GM19395 (cell line): ENCODE data around the gene KRTAP10-5.
"Not testable (repeated sequence)": the region's sequence is repeated elsewhere in the genome, so short reads cannot be mapped to it uniquely, and the experiment has no call there.

Experiments used
- ATAC-seq: cut with Tn5 transposase; IDR thresholded peaks from one replicate; pipeline ENCODE4 v1.9.1; 2021; ENCODE audit warnings: mild to moderate bottlenecking, moderate library complexity; ENCODE audit not compliant: unreplicated experiment

KRTAP10-5 gene

DNA sequence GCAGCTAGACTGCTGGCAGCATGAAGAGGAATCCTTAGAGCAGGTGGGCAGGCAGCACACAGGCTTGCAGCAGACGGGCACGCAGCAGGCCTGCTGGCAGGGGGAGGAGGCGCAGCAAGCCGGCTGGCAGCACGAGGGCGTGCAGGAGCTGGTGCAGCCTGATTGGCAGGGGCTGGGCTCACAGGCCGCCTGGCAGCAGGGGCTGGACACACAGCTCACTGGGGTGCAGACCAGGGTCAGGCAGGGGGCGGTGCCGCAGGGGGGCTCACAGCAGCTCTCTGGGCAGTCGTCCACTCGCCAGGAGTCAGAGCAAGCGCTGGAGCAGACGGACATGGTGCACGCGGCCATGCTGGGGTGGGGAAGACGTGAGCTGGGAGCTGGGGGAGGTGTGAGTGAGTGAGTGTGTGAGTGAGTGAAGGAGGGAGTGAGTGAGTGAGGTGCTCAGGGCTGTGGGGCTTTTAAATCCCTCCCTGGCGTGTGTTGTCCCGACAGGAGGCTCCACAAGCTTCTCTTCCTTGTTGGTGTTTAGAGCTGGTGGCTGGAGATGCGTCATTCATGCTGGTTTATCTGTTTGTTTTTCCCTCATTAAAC lies at the start of gene KRTAP10-5:
Gene KRTAP10-5 (minus strand): TSS at position 374 of the 591 bp plus-strand sequence. CDS start 26 bp downstream, at position 348.
- ATAC-seq = not testable (repeated sequence)

DNA sequence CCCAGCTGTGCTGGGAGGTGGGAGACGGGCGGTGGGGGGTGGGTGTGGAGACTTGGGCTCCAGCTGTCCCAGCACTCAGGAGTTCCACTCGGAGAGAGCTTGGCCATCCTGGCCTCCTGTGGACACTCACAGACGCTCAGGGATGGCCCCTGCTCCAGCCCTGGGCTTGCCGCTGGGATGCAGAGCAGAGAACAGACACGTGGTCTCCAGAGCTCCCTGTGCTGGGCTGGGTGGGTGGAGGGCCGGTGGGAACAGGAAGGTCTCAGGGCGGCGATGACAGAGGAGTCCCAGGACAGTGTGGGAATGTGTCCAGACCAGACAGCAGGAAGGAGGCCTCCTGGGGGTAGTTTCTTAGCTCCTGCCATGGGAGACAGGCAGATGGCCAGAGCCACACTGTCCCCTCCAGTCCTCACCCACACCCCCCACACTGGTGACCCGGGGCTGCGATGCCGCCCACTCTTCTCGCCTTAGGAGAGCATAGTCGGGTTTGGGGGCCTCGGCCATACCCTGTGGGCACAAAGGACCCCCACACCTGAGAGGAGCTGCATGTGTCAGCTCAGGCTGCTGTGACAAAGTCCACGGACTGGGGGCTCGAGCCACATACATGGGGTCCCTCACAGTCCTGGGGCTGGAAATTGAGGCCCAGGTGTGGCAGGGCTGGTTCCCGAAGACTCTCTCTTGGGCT lies 48.4 kb upstream of the KRTAP10-5 start:
- ATAC-seq = no peak

- ATAC-seq = not testable (repeated sequence)
These were observed 47.4 kb upstream of the KRTAP10-5 start for GRCh38 chr21:44627831-44628233.

DNA sequence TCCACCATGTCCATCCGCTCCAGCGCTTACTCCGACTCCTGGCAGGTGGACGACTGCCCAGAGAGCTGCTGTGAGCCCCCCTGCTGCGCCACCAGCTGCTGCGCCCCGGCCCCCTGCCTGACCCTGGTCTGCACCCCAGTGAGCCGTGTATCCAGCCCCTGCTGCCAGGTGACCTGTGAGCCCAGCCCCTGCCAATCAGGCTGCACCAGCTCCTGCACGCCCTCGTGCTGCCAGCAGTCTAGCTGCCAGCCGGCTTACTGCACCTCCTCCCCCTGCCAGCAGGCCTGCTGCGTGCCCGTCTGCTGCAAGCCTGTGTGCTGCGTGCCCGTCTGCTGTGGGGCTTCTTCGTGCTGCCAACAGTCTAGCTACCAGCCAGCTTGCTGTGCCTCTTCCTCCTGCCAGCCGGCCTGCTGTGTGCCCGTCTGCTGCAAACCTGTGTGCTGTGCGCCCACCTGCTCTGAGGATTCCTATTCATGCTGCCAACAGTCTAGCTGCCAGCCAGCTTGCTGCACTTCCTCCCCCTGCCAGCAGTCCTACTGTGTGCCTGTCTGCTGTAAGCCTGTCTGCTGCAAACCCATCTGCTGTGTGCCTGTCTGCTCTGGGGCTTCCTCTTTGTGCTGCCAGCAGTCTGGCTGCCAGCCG lies 46.9 kb upstream of the KRTAP10-5 start:
- ATAC-seq = not testable (repeated sequence)

- no peak for ATAC-seq
These were observed 46.3 kb upstream of the KRTAP10-5 start, which contains the start of gene KRTAP10-9 for GRCh38 chr21:44626673-44627143. KRTAP10-9 (plus strand) TSS chr21:44627093; CDS start chr21:44627172, 79 bp downstream.

DNA sequence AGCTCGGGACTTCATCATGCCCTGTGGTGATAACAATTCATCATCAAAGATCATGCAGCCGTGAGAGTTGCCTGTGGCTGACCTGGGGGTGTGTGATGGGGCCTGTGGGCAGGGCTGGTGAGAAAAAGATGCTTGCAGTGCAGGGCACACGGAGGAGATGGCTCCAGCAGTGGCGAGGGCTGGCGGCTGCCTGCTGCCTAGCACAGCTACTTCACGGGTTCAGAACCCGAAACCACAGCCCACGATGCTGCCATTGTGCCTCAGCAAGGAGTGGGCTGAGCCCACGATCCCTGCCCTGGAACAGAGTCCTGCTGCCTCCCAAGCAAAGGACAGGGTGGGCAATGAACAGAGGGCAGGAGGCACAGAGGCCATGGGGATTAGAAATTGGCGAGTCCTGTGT lies 45.9 kb upstream of the KRTAP10-5 start:
- no peak for ATAC-seq

DNA sequence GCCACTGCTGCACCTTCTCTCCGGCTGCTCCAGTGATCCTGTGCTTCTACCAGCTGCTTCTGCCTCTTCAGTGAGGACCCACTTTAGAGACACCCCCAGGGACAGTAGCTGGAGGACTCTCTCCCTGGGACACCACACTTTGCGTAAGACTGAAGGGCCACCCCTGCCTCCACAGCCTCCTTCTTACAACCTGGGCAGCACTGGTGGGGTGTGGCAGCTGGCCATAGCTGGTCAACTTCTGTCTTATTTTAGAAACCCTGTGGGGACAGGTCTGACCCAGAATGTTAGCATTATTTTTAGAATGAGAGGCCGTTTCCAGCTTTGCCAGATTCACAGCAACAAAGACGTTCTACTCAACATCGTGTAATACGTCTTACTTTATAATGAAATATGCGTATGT lies 45.4 kb upstream of the KRTAP10-5 start:
- ATAC-seq = no peak

DNA sequence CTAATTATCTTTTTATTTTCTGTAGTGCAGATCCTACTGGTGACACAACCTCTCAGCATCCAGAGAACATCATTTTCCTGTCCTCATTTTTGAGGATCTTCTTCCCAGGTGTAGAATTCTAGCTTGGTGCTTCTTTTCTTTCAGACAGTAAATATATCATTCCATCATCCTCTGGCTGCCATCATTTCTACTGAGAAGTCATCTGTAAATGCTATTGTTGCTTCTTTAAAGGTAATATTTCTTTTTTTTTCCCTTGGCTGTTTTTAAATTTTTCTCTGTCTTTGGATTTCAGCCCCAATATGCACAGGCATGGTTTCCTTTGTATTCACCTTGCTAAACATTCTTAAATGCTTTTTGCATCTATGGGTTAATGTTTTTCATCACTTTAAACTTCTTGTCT lies 43.2 kb upstream of the KRTAP10-5 start:
- no peak for ATAC-seq

DNA sequence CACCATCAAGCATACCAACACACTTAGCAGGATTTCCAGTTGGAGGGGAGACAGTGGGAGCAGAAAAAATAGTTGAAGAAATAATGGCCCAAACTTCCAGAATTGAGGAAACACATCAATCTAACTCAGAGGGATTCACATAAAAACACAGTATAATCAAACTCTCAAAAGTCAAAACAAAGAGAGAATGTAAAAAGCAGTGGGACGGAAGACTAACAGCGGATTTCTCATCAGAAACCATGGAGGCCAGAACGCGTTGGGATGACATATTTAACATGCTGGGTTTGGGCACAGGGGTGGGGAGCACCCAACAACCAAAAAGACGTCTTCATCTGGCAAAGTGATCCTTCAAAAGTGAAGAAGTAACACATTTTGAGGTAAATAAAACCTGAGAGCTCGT lies 39.5 kb upstream of the KRTAP10-5 start:
- ATAC-seq = no peak

DNA sequence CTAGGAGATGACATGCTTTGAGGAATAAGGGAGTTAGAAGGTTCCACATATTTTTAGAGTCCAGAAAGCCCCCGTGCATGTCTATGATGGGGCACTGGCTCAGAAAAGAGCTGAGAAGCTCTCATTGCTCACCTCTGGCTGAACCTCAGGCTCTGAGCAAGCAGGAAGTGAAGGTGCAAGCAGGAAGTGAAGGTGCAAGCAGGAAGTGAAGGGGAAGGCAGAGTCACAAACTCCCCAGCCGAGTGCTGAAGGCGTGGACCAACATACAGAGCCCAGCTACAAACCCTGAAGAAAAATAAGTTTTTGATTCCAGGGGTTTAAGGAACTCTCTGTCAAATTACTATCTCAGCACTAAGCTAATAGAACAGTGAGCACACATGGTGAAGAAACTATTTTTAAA lies 38.5 kb upstream of the KRTAP10-5 start:
- no peak for ATAC-seq

- ATAC-seq = no peak
These were observed 38.1 kb upstream of the KRTAP10-5 start for GRCh38 chr21:44618504-44618903.

GRCh38 chr21:44617071-44617501 lies 36.7 kb upstream of the KRTAP10-5 start:
- ATAC-seq = no peak

DNA sequence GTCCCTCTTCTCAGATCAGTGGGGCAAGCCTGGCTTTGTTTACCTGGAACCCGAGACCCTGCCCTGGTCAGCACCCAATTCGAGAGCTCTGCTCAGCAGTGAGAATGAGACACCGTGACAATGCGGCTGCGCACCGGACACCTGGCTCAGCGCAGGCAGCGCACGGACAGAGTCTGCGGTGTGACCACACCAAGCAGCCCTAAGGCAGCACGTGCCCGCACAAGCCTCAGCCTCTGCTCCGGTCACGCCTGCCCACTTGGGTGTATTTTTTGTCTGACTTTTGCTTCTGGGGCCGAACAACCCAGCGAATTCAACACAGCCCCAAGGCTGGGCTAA lies 36.2 kb upstream of the KRTAP10-5 start:
- no peak for ATAC-seq

GRCh38 chr21:44615911-44616590 lies 35.6 kb upstream of the KRTAP10-5 start:
- ATAC-seq = no peak

DNA sequence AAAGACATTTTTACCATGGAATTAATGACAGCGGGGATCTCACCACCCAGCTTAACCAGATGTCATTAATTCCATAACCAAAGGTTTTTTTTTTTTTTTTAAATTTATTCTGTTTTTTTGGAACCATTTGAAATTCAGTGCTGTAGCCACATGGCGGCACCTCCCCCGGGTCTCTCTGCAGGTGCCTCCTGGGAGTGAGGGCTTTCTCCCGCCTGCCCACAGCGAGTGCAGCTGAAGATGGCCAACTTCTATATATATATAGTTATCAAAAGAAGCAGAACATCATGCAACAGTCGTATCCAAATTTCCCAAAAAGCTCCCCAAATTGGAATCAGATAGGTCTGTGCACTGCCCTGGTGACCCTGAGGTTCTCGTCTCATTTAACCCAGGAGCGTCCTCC lies 35.1 kb upstream of the KRTAP10-5 start:
- ATAC-seq = no peak

DNA sequence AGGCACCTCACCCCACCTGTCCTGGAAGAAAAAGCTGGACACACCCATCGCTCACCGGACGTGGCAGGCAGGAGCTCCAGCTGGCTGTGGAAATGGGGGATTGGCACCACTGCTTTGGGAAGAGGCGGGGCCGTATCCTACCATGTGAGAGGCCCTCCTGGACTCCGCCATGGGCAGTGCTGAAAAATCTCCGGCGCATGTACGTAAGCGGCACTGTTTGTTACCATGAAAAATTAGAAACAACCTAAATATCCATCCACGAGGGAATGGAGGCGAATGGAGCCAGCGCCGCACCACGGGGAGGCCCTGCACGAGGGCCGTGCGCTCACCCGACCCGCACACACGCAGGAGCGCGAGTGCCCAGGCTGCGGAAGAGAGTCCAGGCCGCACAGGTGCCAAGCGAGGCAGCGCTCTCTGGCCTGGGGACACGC lies 34.6 kb upstream of the KRTAP10-5 start:
- no peak for ATAC-seq

DNA sequence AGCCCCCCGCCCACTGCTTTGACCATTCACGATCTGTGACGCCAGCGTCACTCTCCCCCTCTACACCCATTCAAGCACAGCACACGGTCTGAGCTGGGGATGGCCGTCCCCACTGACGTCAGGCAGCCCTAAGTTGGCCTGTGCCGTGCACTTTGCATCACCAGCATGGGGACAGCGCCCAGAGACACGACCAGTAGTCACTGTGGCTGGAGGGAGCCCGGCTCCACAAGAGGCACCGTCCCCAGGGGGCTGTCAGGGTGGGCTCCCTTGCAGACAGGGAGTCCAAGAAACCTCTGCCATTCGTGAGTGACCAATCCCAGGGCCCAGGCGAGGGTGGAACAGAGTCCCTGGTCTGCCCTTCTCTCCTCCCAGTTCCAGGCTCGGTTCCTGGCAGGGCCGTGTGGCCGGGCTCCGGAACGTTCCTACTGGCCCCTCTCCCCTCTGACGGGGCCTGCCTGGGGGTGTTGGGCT lies 33.8 kb upstream of the KRTAP10-5 start:
- no peak for ATAC-seq

DNA sequence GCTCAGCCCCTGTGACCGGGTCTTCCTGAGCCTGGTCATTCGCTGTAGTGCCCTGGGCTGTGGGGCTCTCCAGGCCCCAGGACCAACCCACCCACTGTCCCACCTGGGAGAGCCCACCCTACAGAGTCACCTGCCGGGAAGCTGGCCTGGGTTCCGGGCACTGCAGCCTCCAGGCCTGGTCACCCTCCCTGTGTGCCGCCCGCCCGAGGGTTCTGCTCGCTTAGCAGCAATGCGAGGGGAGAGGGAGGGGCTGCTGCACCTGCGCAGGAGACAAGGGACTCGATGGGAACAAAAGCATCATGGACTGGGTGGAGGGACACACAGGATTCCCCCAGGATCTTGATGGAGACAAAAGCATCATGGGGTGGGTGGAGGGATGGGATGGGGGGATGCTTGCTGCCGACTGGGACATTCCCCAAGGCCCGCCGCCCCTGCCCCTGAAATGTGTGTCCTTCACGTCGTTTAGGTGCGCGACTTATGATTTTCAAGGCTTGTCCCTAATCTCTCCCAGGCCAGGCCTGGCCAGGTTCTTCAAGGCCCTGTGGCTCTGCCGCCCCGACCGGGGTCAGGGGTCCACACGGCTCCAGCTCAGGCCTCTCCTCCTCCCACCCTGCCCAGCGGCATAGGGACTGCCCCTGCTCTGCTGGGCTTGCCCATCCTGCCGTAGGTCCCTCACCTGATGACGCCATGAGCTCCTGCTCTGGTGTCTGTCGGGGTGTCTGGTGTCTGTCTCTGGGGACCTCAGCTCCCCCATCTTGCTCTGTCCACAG lies 33.2 kb upstream of the KRTAP10-5 start:
- ATAC-seq = no peak

DNA sequence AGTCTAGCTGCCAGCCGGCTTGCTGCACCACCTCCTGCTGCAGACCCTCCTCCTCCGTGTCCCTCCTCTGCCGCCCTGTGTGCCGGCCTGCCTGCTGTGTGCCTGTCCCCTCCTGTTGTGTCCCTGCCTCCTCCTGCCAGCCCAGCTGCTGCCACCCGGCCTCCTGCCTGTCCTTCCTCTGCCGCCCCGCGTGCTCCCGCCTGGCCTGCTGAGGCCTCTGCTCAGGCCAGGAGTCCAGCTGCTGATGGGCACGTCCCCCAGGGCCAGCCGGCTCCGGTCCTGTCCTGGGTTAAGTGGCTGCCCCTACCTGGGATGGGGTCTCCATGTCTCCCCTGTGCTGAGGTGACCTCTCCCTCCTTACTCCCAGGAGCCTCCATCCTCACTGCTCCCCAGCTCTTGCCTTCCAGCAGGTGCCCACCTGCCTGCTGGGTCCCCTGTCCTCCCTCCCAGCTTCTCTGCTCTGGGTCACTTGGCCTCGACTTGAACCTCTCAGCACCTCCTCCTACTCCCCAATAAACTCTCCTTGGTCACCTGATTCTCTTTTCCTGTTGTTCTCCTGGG lies 32.3 kb upstream of the KRTAP10-5 start:
- ATAC-seq = no peak

DNA sequence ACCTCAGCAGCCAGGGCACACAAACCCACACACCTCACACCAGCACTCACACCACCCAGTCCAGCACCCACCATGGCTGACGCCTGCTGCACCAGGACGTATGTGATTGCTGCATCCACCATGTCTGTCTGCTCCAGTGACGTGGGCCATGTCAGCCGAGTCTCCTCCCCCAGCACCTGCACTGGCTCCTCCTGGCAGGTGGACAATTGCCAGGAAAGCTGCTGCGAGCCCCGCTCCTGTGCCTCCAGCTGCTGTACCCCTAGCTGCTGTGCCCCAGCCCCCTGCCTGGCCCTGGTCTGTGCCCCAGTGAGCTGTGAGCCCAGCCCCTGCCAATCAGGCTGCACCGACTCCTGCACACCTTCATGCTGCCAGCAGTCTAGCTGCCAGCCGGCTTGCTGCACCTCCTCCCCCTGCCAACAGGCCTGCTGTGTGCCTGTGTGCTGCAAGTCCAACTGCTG lies 31.7 kb upstream of the KRTAP10-5 start, which contains the start of gene KRTAP10-8:
Gene KRTAP10-8 (plus strand): TSS at position 51 of the 458 bp plus-strand sequence. CDS start 22 bp downstream, at position 73.
- ATAC-seq = no peak
